K562 (cell line): ENCODE data around the gene TBCC. TPM values are rescaled to one million over a fixed set of nuclear protein-coding genes. Genes with fewer than 3 reads are reported as not detected.

ENCODE experiments used
- CHD1 ChIP-seq: fragments of 200-600 bp; sonication (generic); IDR thresholded peaks from one replicate; pipeline ENCODE4 v1.6.1; 2012; ENCODE audit warnings: mild to moderate bottlenecking, moderate library complexity, low read length, inconsistent platforms
- HNRNPK ChIP-seq: fragments of 200-400 bp; formaldehyde crosslinking; IDR thresholded peaks from one replicate; pipeline ENCODE4 v1.6.1; 2018; ENCODE audit warnings: mild to moderate bottlenecking, low read depth, low read length; ENCODE audit not compliant: poor library complexity, severe bottlenecking
- NONO ChIP-seq, 2 experiments: fragments of 200-400 bp in 1 of 2; fragments of 450-650 bp in 1 of 2; formaldehyde crosslinking in 1 of 2; IDR thresholded peaks; 2 replicates each; pipeline ENCODE4 v1.6.1; 2017; ENCODE audit warnings: low read depth in 2 of 2, mild to moderate bottlenecking in 2 of 2, moderate library complexity in 2 of 2, low read length in 1 of 2
- PHB2 ChIP-seq: fragments of 450-650 bp; IDR thresholded peaks from 2 replicates; pipeline ENCODE4 v1.6.1; 2017; ENCODE audit warnings: low read depth
- SMARCA4 ChIP-seq: fragments of 450-650 bp; IDR thresholded peaks from 2 replicates; pipeline ENCODE4 v1.6.1; 2016
- SMARCA5 ChIP-seq: fragments of 450-650 bp; IDR thresholded peaks from 2 replicates; pipeline ENCODE4 v1.6.1; 2016
- SMARCB1 ChIP-seq: IDR thresholded peaks from 2 replicates; pipeline ENCODE4 v1.6.1; 2011; ENCODE audit warnings: improper control_type of control experiment, low read depth; ENCODE audit not compliant: insufficient read length
- TGIF2 ChIP-seq: sonication (generic); formaldehyde crosslinking; IDR thresholded peaks from 2 replicates; pipeline ENCODE4 v1.8.1; 2022; ENCODE audit warnings: mild to moderate bottlenecking, missing genetic modification reagents, moderate library complexity
- U2AF1 ChIP-seq: fragments of 200-400 bp; formaldehyde crosslinking; optimal IDR thresholded peaks from 2 replicates; pipeline ENCODE3; 2017; ENCODE audit warnings: mild to moderate bottlenecking, low read depth, low read length, moderate library complexity
- YBX1 ChIP-seq: fragments of 450-650 bp; IDR thresholded peaks from 2 replicates; pipeline ENCODE4 v1.7.1; 2016; ENCODE audit warnings: mild to moderate bottlenecking
- YY1 ChIP-seq, 3 experiments: IDR thresholded peaks; 2 replicates each; pipeline ENCODE4 v1.6.1; 2011; ENCODE audit warnings: low read length in 2 of 3, mild to moderate bottlenecking in 2 of 3, moderate library complexity in 2 of 3, borderline replicate concordance in 1 of 3, control low read depth in 1 of 3, low read depth in 1 of 3; ENCODE audit not compliant: insufficient read depth in 3 of 3, insufficient replicate concordance in 2 of 3, control insufficient read depth in 1 of 3, insufficient read length in 1 of 3; ENCODE audit errors: extremely low read depth in 1 of 3
- ZNF589 ChIP-seq: fragments of 200-800 bp; sonication (Bioruptor generic); IDR thresholded peaks from 2 replicates; pipeline ENCODE4 v1.6.1; 2016; ENCODE audit warnings: low read depth, missing genetic modification characterization, missing compliant biosample characterization
- ZNF644 ChIP-seq: fragments of 200-800 bp; sonication (Bioruptor generic); IDR thresholded peaks from 2 replicates; pipeline ENCODE4 v1.6.1; 2016; ENCODE audit warnings: low read depth, missing genetic modification characterization, missing compliant biosample characterization
- polyA plus RNA-seq, 8 experiments: library from polyadenylated mRNA; depleted of rRNA in 4 of 8; stranded (reverse) in 5 of 8; unstranded in 3 of 8; fragments of >200 nt; fragmentation: Nextera tagmentation in 2 of 8; fragmentation: Illumina TruSeq in 1 of 8; extraction: Ambion mirVana in 2 of 8; extraction: Trizol in 1 of 8; gene quantifications; 2 replicates each; pipeline versions ENCODE4 v1.2.1 to v1.2.3, GENCODE V29; 2011 to 2014; ENCODE audit warnings: inconsistent platforms in 1 of 8, missing spikeins in 1 of 8
- total RNA-seq, 7 experiments: library from RNA; depleted of rRNA in 6 of 7; stranded (reverse); fragments of >200 nt in 6 of 7; fragmentation: Illumina TruSeq in 2 of 7; extraction: Trizol in 2 of 7; gene quantifications; 2 replicates each; pipeline versions ENCODE4 v1.2.1 to v1.2.3, GENCODE V29; 2011 to 2021; ENCODE audit warnings: low replicate concordance in 1 of 7
- TF ChIP-seq, protein P1 (sequence below): fragments of 200-800 bp; sonication (Bioruptor generic); IDR thresholded peaks from 2 replicates; pipeline ENCODE4 v1.6.1; 2017; ENCODE audit warnings: missing genetic modification characterization, missing compliant biosample characterization
- TF ChIP-seq, protein P2 (sequence below): fragments of 450-650 bp; IDR thresholded peaks from 2 replicates; pipeline ENCODE4 v1.7.0; 2016; ENCODE audit warnings: borderline replicate concordance
- TF ChIP-seq, protein P3 (sequence below): fragments of 450-650 bp; formaldehyde crosslinking; IDR thresholded peaks from 2 replicates; pipeline ENCODE4 v1.4.0; 2020; ENCODE audit warnings: mild to moderate bottlenecking, moderate library complexity
- TF ChIP-seq, protein P4 (sequence below): fragments of 250-450 bp; sonication (Bioruptor Pico); IDR thresholded peaks from 2 replicates; pipeline ENCODE4 v1.5.0; 2020; ENCODE audit warnings: mild to moderate bottlenecking

Gene TBCC
- total and polyA plus RNA-seq, 9 of the 15 experiments (the other 6 are each of a cell fraction or from before 2014, with no cell fraction given): 2.8 to 34.1 (median 23.3) TPM

DNA sequence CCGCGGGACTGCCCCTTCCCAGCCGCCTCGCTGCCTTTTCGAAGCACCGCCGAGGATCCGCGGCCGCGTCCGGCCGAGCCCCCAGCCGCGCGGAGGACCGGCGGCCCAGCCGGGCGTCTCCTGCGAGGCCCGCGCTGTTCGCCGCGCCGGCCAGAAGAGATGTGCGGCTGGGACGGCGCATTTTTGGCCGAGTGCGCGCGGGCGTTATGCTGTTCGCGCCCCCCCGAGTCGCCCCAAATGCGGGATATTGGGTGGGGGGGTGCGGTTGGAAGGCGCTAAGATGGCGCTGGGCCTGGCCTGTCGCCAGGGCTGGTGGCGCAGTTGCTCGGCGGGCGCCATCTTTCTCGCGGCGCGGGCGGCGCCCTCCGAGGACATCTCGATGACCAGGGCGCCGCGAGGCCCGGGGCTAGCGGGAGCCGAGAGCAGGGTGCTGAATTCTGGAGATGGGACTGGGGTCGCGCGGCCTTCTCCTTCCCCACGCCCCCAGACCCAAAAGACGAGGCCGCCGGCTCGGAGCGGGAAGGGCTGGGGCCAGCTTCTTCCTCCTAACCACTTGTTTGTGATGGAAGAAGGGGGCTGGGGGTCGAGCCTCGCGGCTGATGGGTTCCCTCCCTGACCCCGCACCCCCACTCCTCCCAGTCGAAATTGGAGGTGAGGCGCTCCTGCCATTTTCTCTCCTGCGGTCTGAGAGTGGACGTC is 37.4 kb upstream of the TBCC start (continued):
- TF ChIP-seq SMARCB1 (no peak), NONO (IDR thresholded peaks at IDR 0.05; ENCODE audit: low read depth in 2 of 2, low read length in 1 of 2) (peak; percentile 83 to 90), SMARCA5 (no peak), YBX1 (no peak), U2AF1 (peak; percentile 99), SMARCA4 (0 out of 2 replicates have a peak, but pooled peaks have one; percentile 30), HNRNPK (no peak), ZNF589 (peak; percentile 77), YY1 (IDR thresholded peaks at IDR 0.05; ENCODE audit: borderline replicate concordance in 1 of 3, control insufficient read depth in 1 of 3, extremely low read depth in 1 of 3, insufficient read depth in 3 of 3, insufficient read length in 1 of 3, insufficient replicate concordance in 2 of 3, low read depth in 1 of 3, low read length in 2 of 3) (peak; percentile 96 to 98 (median 97)), ZNF644 (tag) (peak; percentile 91), PHB2 (no peak), TGIF2 (CRISPR knock-in tag) (no peak; the same call in 1 of the 2 replicates), CHD1 (peak; percentile 39)
- TF ChIP-seq, protein P1, sequence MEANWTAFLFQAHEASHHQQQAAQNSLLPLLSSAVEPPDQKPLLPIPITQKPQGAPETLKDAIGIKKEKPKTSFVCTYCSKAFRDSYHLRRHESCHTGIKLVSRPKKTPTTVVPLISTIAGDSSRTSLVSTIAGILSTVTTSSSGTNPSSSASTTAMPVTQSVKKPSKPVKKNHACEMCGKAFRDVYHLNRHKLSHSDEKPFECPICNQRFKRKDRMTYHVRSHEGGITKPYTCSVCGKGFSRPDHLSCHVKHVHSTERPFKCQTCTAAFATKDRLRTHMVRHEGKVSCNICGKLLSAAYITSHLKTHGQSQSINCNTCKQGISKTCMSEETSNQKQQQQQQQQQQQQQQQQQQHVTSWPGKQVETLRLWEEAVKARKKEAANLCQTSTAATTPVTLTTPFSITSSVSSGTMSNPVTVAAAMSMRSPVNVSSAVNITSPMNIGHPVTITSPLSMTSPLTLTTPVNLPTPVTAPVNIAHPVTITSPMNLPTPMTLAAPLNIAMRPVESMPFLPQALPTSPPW (CRISPR knock-in tag): peak; percentile 13; the same call in 1 of the 2 replicates
- TF ChIP-seq, protein P2, sequence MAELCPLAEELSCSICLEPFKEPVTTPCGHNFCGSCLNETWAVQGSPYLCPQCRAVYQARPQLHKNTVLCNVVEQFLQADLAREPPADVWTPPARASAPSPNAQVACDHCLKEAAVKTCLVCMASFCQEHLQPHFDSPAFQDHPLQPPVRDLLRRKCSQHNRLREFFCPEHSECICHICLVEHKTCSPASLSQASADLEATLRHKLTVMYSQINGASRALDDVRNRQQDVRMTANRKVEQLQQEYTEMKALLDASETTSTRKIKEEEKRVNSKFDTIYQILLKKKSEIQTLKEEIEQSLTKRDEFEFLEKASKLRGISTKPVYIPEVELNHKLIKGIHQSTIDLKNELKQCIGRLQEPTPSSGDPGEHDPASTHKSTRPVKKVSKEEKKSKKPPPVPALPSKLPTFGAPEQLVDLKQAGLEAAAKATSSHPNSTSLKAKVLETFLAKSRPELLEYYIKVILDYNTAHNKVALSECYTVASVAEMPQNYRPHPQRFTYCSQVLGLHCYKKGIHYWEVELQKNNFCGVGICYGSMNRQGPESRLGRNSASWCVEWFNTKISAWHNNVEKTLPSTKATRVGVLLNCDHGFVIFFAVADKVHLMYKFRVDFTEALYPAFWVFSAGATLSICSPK: no peak
- TF ChIP-seq, protein P3, sequence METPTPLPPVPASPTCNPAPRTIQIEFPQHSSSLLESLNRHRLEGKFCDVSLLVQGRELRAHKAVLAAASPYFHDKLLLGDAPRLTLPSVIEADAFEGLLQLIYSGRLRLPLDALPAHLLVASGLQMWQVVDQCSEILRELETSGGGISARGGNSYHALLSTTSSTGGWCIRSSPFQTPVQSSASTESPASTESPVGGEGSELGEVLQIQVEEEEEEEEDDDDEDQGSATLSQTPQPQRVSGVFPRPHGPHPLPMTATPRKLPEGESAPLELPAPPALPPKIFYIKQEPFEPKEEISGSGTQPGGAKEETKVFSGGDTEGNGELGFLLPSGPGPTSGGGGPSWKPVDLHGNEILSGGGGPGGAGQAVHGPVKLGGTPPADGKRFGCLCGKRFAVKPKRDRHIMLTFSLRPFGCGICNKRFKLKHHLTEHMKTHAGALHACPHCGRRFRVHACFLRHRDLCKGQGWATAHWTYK (CRISPR knock-in tag): peak; percentile 95
- TF ChIP-seq, protein P4, sequence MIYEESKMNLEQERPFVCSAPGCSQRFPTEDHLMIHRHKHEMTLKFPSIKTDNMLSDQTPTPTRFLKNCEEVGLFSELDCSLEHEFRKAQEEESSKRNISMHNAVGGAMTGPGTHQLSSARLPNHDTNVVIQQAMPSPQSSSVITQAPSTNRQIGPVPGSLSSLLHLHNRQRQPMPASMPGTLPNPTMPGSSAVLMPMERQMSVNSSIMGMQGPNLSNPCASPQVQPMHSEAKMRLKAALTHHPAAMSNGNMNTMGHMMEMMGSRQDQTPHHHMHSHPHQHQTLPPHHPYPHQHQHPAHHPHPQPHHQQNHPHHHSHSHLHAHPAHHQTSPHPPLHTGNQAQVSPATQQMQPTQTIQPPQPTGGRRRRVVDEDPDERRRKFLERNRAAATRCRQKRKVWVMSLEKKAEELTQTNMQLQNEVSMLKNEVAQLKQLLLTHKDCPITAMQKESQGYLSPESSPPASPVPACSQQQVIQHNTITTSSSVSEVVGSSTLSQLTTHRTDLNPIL (CRISPR knock-in tag): 0 out of 2 replicates have a peak, but pooled peaks have one; percentile 55
